HG02763 (cell line): ENCODE measurements around the gene THOC6.
"Not testable (repeated sequence)": the region's sequence is repeated elsewhere in the genome, so short reads cannot be mapped to it uniquely, and the experiment has no call there.

Experiments
- ATAC-seq: cut with Tn5 transposase; IDR thresholded peaks from one replicate; pipeline ENCODE4 v1.9.1; 2021; ENCODE audit warnings: mild to moderate bottlenecking, moderate library complexity; ENCODE audit not compliant: unreplicated experiment

THOC6 gene

DNA sequence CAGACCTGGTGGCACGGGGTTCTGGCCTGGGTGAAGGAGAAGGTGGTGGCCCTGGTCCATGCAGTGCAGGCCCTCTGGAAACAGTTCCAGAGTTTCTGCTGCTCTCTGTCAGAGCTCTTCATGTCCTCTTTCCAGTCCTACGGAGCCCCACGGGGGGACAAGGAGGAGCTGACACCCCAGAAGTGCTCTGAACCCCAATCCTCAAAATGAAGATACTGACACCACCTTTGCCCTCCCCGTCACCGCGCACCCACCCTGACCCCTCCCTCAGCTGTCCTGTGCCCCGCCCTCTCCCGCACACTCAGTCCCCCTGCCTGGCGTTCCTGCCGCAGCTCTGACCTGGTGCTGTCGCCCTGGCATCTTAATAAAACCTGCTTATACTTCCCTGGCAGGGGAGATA lies 45.3 kb downstream of the THOC6 start:
- not testable (repeated sequence) for ATAC-seq

DNA sequence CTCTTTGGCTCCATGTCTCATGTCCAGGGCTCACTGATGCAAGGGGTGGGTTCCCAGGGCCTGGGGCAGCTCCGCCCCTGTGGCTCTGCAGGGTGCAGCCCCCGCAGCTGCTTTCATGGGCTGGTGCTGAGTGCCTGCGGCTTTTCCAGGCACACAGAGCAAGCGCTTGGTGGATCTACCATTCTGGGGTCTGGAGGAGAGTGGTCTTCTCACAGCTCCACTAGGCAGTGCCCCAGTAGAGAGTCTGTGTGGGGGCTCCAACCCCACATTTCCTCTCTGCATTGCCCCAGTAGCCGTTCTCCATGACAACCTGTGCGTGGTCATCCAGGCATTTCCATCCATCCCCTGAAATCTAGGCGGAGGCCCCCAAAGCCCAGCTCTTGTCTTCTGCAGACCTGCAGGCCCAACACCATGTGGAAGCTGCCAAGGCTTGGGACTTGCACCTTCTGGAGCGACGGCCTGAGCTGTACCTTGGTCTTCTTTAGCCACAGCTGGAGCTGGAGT lies 46.8 kb downstream of the THOC6 start:
- ATAC-seq, result no peak

DNA sequence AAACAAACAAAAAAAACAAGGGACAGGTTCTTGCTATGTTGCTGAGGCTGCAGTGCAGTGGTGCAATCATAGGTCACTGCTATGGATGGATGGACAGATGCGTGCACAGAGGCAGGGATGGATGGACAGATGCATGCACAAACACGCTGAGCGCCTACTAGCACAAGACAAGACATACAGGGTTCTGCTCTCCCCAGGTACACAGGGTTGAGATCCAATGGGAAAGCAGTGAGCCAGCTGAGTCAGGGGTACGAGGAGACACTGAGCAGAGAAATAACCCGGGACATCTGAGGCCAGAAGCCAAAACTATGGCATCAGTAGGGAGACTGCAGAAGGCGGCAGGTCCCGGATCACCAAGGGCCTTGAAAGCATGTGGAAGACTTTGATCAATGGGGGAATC lies 47.8 kb downstream of the THOC6 start:
- ATAC-seq, result no peak

DNA sequence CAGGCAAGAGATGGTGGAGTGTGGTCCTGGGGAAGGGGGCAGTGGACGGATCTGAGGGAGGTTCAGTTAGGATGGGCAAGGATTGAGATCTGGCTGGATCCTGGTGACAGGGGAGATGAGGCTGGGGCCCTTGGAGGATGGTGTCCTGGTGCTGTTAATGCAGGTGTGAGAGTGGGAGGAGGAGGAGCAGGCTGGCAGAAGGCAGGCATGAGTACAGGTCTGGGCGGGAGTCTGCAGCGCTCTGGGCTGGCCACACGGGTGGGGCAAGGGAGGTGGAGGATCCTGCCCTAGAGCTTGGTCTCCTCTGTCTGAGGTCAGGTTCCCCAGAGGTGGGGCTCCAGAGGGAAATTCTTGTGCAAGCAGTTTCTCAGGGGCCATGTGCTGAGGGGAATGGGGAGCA lies 48.3 kb downstream of the THOC6 start:
- not testable (repeated sequence) for ATAC-seq

DNA sequence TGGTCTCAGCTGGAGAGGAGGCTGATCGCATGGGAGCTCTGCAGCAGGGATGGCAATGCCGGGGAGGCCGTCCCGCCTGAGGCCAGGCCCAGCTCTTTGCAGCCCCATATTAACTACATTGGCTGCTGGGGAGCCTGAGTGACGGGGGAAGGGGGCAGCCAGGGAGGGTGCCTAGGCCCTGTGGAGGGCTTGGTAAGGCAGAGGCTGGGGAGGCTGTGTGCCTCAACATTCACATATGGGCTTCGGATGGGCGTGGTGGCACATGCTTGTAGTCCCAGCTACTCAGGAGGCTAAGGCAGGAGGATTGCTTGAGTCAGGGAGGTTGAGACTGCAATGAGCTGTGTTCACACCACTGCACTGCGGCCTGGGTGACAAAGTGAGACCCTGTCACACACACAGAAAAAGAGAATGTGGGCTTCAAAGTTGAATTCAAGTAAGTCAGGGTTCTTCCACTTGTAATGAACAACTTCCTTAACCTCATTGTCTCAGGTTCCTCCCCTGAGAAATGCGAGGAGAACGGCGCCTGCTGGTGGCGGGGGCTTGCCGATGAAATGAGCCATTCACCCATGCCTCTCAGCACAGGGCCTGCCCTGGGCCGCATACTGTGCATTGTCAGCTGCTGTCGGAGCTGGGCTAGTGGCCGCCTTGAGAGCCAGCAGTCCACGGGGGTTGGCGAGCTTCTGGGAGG lies 48.9 kb downstream of the THOC6 start:
- not testable (repeated sequence) for ATAC-seq

DNA sequence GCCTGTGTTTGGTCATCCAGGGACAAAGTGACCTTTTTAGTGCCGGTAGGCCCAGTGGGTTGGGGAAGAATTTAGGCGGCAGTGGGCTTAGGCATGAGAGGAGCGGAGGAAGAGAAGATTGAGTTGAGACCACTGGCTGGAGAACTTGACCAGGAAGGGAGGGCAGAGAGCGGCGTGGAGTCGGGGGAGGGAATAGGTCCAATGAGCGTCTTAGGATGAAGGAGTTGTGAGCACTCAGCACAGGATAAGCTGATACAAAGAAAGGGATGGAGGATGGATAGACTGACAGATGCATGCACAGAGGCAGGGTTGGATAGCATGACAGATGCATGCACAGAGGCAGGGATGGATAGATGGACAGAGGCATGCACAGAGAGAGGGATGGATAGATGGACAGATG lies 49.6 kb downstream of the THOC6 start:
- ATAC-seq, result no peak

DNA sequence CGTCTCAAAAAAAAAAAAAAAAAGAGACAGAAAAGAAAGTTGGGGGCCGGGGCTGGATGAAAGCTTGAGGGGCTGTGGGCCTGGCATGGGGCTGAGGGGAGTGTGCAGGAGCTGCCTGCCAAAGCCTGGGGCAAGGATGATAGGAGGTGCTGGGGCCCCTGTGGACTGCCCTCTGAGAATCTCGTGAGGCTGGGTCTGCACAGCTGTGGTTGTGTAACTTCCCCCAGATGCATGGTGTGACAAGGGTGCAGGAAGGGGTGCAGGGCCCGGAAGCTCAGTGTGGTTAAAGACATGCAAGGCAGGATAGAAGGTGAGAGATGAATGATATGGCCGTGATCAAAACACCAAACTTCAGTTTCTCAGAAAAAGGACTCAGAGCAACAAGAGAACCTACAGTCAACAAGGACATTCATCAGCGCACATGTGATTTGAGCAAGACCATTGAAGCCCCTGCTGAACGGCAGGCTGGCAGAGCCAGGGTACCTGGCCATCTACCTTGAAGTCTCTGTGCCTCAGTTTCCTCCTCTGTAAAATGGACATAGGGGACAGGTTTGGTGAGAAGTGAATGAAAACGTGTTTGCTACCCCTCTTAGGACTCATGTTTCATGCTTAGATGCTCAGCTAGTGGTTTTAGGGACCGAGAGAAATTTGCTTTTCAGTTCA lies 51.2 kb downstream of the THOC6 start:
- no peak for ATAC-seq

DNA sequence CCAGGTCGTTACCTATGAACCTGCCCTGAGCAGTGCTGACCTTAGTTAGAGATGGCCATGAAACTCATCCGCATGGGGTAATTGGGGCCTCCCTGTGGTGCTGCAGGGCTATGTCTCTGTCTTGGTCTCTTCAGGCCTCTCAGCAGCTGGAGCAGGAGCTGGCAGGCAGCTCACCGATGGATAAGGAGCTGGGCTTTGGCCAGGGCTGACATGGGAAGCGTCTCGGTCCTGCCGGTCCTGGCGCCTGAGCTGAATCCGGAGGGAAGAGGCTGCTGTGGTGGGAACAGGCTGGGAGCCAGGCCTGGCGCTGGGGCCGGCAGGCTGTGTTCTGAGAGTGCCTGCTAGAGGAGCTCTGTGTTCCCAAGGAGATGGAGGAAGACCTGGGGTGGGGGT lies 51.7 kb downstream of the THOC6 start:
- ATAC-seq, result no peak

DNA sequence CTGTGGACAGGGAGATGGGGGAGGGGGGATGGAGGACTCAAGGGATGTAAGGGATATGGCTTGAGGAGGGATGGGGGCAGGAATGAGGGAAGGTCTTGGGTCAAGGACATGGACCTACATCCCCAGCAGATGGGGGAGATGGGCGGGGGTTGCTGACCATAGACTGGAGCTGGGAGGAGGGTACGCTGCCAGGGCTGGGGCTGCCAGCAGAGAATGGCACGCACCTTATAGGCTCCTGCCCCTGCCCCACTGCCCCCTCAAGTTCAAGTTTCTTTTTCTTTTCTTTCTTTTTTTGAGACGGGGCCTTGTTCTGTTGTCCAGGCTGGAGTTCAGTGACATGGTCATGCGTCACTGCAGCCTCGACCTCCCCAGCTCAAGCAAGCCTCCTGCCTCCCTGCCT lies 52.1 kb downstream of the THOC6 start:
- not testable (repeated sequence) for ATAC-seq

DNA sequence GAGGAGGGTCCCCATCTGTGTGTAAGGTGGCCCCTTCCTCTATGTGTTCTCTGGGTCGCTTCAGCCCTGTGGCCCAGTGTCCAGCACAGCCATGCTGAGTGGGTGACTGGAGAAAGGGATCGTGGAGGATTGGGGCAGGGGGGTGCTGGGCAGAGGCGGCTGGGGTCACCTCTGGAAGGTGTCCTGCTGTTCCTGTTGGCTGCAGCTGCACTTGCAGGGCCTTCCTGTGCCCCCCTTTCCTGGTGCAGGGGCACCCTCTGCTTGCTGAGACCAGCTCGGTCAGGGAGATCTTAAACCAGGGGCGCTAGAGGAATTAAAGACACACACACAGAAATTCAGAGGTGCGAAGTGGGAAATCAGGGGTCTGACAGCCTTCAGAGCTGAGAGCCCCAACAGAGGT lies 52.7 kb downstream of the THOC6 start:
- ATAC-seq, result no peak
